CD4-positive, alpha-beta T cell treated with Interferon gamma for 1 hour (primary cell): ENCODE data around the gene SFI1.
"Not testable (repeated sequence)": the region's sequence is repeated elsewhere in the genome, so short reads cannot be mapped to it uniquely, and the experiment has no call there.

ENCODE experiments used
- DNase-seq: peaks from one replicate; pipeline ENCODE4 v3.0.0-alpha.2; 2020

SFI1 gene

DNA sequence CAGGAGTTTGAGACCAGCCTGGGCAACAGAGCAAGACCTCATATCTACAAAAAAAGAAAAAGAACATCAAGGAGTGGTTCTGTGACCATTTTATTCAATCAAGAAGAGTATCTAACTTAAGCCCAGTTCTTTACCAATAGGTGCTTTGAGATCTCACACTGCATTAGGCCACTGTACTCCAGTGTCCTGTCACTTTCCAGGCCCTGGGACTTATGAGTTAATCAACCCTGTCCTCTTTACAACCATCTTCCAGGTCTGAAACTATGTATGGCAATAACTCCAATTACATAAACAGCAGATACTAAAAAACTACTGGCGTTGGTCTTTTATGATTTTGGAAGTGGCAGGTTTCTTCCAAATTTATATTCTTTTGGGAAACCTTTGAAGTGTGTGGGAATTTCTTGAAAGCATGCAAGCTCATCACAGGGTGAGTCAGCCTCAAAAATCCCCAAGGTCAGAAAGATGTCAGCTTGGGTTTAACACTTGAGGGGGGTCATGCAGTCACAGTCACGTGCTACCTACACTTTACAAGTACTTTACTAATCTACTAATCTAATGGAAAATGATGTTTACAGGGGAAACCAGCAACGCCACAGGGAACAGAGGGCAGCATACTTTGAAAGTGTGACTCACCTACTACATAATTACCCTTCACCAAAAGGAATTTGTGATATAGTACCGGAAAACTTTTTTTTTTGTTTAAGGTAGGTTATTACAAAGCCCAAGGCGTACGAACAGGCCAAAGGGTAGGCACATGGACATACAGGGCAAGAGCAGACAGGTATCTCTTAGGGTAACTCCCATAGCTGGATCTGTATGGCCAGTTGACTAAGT, 150.1 kb downstream of the SFI1 start:
- DNase-seq: no peak

DNA sequence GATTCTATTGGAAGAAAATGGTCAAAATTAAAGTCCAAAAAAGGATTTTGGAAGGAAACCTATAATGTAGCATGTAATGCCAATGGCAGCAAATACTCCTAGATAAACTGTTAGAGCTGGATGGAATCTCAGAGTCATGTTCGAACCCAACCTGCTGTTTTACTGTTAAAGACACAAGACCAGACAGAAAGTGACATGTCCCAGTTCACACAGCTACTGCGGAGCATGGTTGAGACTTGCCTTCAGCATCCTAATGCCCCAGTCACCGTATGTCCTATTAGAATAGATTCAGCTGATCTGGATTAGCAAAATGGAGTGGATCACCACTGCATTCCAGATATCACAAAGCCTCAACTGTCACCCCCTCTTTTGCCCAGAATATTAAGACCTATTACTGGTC, 150.7 kb downstream of the SFI1 start:
- no peak for DNase-seq

DNA sequence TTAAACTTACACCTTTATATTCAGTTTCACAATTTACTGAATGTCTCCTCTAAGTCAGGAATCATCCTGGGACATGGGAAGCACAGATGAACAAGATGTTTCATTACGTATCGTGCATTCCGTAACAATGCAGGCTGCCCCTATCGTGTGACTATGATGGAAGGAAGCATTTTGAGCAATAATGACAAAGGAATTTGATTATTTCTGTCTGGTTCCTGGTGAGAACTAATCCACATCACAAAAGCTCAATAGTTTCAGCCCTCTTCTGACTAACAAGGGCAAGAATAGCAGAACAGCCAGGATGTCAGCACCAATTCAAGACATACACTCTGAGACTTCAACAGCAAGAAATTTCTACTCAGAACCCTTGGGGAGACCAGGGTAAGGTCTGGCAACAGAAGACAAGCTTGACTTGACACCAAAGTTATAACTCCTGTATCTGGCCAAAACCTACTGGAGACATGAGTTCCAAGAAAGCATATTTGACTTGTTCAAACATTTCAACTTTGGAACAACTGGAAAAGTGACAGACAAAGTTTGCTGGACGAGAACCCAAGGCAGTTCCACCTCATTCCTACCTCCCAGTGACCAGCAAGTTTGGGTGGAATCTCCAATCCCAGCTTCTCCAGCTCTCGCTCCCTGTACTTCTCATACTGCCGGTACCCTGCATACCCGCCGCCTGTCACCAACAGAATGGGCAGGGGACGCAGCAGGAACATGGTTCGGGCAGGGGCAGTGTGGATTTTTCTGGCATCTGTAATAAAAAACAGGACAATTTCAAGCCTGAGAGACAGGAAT, 151.4 kb downstream of the SFI1 start:
- no peak for DNase-seq

DNA sequence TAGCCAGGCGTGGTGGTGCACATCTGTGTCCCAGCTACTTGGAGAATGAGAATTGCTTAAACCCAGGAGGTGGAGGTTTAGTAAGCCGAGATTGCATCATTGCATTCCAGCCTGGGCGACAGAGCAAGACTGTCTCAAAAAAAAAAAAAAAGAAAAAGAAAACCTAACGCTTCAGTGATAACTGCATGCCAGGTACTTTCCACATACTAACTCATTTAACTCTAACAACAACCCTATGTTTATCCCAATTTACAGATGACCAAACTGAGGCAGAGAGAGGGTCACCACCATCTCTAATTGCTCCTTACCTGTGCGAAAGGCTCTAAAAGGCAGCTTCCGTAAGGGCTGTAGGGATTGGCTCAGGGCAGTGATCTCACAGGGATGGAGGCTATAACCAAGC, 154.1 kb downstream of the SFI1 start:
- DNase-seq: no peak

DNA sequence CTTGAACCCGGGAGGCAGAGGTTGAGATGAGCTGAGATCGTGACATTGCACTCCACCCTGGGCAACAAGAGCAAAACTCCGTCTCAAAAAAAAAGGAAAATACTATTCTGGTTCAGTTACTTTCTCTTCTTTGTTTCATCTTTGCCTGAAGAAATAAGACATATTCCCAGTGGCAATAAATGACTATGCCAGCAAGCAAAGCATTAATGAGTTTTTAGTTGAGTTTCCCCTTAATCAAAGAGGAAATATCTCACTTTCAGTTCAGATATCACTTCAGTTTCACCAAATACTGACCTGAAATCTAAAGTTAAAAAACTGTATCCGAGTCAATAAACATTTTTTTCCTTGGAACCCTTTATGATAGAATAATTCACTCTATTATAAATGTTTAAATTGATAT, 155.3 kb downstream of the SFI1 start:
- no peak for DNase-seq

- DNase-seq: no peak
Measured at GRCh38 chr22:31652088-31652487, 155.8 kb downstream of the SFI1 start.

GRCh38 chr22:31652911-31653684, 156.8 kb downstream of the SFI1 start:
- DNase-seq: no peak

- DNase-seq: no peak
Measured at GRCh38 chr22:31653944-31654343, 157.6 kb downstream of the SFI1 start.

GRCh38 chr22:31654408-31654807, 158.1 kb downstream of the SFI1 start:
- DNase-seq: no peak

- no peak for DNase-seq
Measured at GRCh38 chr22:31659246-31659645, 162.9 kb downstream of the SFI1 start.

DNA sequence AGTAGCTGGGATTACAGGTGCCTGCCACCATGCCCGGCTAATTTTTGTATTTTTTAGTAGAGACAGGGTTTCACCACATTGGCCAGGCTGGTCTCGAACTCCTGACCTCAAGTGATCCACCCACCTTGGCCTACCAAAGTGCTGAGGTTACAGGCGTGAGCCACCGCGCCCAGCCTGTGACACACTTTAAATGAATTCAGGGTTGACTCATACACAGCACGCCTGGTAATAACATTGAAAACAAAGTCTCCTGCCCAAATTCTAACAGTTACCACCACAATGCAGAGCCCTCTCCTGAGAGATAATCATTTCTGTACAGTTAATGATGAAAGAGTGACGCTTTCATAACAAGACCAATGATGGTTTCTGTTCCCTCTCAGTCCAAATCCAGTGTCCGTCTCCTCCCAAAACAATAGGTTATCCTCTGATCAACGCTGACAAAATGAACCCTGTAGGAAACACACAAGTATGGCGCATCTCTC, 164.6 kb downstream of the SFI1 start:
- DNase-seq: not testable (repeated sequence)

- DNase-seq: peak; percentile 95
Measured at GRCh38 chr22:31661851-31662667, 165.7 kb downstream of the SFI1 start, which contains the start of gene PISD. Gene PISD, minus strand, starts transcription at chr22:31662215. Its CDS starts 7 bp downstream, at chr22:31662208.

- DNase-seq: no peak
Measured at GRCh38 chr22:31662668-31663037, 166.3 kb downstream of the SFI1 start.
